K562 (cell line): ENCODE measurements around the gene COQ8B. TPM values are rescaled to one million over a fixed set of nuclear protein-coding genes. Genes with fewer than 3 reads are reported as not detected.

ENCODE experiments used
- CBX5 ChIP-seq: IDR thresholded peaks from 2 replicates; pipeline ENCODE4 v1.6.1; 2014; ENCODE audit warnings: low read depth, borderline replicate concordance
- CGGBP1 ChIP-seq: fragments of 250-450 bp; sonication (Bioruptor Pico); IDR thresholded peaks from 2 replicates; pipeline ENCODE4 v1.9.0; 2021; ENCODE audit warnings: mild to moderate bottlenecking
- CHD4 ChIP-seq: fragments of 200-600 bp; sonication (generic); IDR thresholded peaks from 3 replicates; pipeline ENCODE4 v1.6.1; 2012; ENCODE audit warnings: low read depth, mild to moderate bottlenecking, mixed read lengths, low read length, inconsistent platforms; ENCODE audit not compliant: insufficient read depth, insufficient replicate concordance, poor library complexity, severe bottlenecking
- COPS2 ChIP-seq: fragments of 450-650 bp; conservative IDR thresholded peaks from 2 replicates; pipeline ENCODE4 v1.6.1; 2016; ENCODE audit warnings: mild to moderate bottlenecking, moderate library complexity
- CTBP1 ChIP-seq: fragments of 450-650 bp; IDR thresholded peaks from 2 replicates; pipeline ENCODE4 v1.6.1; 2016; ENCODE audit warnings: borderline replicate concordance
- HDAC3 ChIP-seq: fragments of 450-650 bp; IDR thresholded peaks from 2 replicates; pipeline ENCODE4 v1.6.1; 2018; ENCODE audit warnings: borderline replicate concordance, mild to moderate bottlenecking, moderate library complexity; ENCODE audit not compliant: partially characterized antibody
- HEY1 ChIP-seq: fragments of 250-450 bp; sonication (Bioruptor Pico); IDR thresholded peaks from 2 replicates; pipeline ENCODE4 v1.5.0; 2020; ENCODE audit warnings: mild to moderate bottlenecking, moderate library complexity, borderline replicate concordance
- HNRNPK ChIP-seq: fragments of 200-400 bp; formaldehyde crosslinking; IDR thresholded peaks from one replicate; pipeline ENCODE4 v1.6.1; 2018; ENCODE audit warnings: mild to moderate bottlenecking, low read depth, low read length; ENCODE audit not compliant: poor library complexity, severe bottlenecking
- MITF ChIP-seq: IDR thresholded peaks from 2 replicates; pipeline ENCODE4 v1.6.1; 2014; ENCODE audit warnings: antibody characterized with exemption
- PCBP2 ChIP-seq: fragments of 200-400 bp; formaldehyde crosslinking; IDR thresholded peaks from 2 replicates; pipeline ENCODE4 v1.6.1; 2018; ENCODE audit warnings: low read length, low read depth, mild to moderate bottlenecking, moderate library complexity; ENCODE audit not compliant: poor library complexity, severe bottlenecking
- PTBP1 ChIP-seq: fragments of 200-400 bp; formaldehyde crosslinking; IDR thresholded peaks from 2 replicates; pipeline ENCODE4 v1.6.1; 2017; ENCODE audit warnings: low read depth, low read length
- RBFOX2 ChIP-seq: fragments of 200-400 bp; formaldehyde crosslinking; IDR thresholded peaks from 2 replicates; pipeline ENCODE4 v1.6.1; 2017; ENCODE audit warnings: low read depth, mild to moderate bottlenecking, low read length, moderate library complexity
- RBM22 ChIP-seq: fragments of 200-400 bp; formaldehyde crosslinking; IDR thresholded peaks from 2 replicates; pipeline ENCODE4 v1.6.1; 2018; ENCODE audit warnings: low read length, low read depth; ENCODE audit not compliant: poor library complexity, severe bottlenecking
- RCOR1 ChIP-seq, 2 experiments: IDR thresholded peaks; 2 replicates each; pipeline ENCODE4 v1.6.1; 2012; ENCODE audit warnings: low read depth in 2 of 2, low read length in 2 of 2, borderline replicate concordance in 1 of 2, improper control_type of control experiment in 1 of 2
- U2AF2 ChIP-seq: fragments of 200-400 bp; formaldehyde crosslinking; optimal IDR thresholded peaks from 2 replicates; pipeline ENCODE3; 2017; ENCODE audit warnings: low read depth, mild to moderate bottlenecking, low read length
- ZFP30 ChIP-seq: fragments of 250-450 bp; sonication (Bioruptor Pico); IDR thresholded peaks from 2 replicates; pipeline ENCODE4 v1.8.0; 2022; ENCODE audit warnings: moderate library complexity, mild to moderate bottlenecking, inconsistent platforms, borderline replicate concordance
- ZNF224 ChIP-seq: sonication (generic); formaldehyde crosslinking; IDR thresholded peaks from 2 replicates; pipeline ENCODE4 v1.8.0; 2022; ENCODE audit warnings: mild to moderate bottlenecking, missing genetic modification reagents
- ZNF668 ChIP-seq: fragments of 250-450 bp; sonication (Bioruptor Pico); IDR thresholded peaks from 2 replicates; pipeline ENCODE4 v1.8.0; 2022; ENCODE audit warnings: mild to moderate bottlenecking, inconsistent platforms
- ZNF830 ChIP-seq: fragments of 250-450 bp; sonication (Bioruptor Pico); IDR thresholded peaks from 2 replicates; pipeline ENCODE4 v1.5.0; 2021; ENCODE audit warnings: mild to moderate bottlenecking
- polyA plus RNA-seq, 8 experiments: library from polyadenylated mRNA; depleted of rRNA in 4 of 8; stranded (reverse) in 5 of 8; unstranded in 3 of 8; fragments of >200 nt; fragmentation: Nextera tagmentation in 2 of 8; fragmentation: Illumina TruSeq in 1 of 8; extraction: Ambion mirVana in 2 of 8; extraction: Trizol in 1 of 8; gene quantifications; 2 replicates each; pipeline versions ENCODE4 v1.2.1 to v1.2.3, GENCODE V29; 2011 to 2014; ENCODE audit warnings: inconsistent platforms in 1 of 8, missing spikeins in 1 of 8
- total RNA-seq, 7 experiments: library from RNA; depleted of rRNA in 6 of 7; stranded (reverse); fragments of >200 nt in 6 of 7; fragmentation: Illumina TruSeq in 2 of 7; extraction: Trizol in 2 of 7; gene quantifications; 2 replicates each; pipeline versions ENCODE4 v1.2.1 to v1.2.3, GENCODE V29; 2011 to 2021; ENCODE audit warnings: low replicate concordance in 1 of 7
- TF ChIP-seq, protein P1 (sequence below): sonication (generic); formaldehyde crosslinking; IDR thresholded peaks from 2 replicates; pipeline ENCODE4 v1.8.1; 2023; ENCODE audit warnings: missing genetic modification reagents, mild to moderate bottlenecking, borderline replicate concordance

Gene COQ8B
- total and polyA plus RNA-seq, 9 of the 15 experiments (the other 6 are each of a cell fraction or from before 2014, with no cell fraction given), result 0.41 to 32.3 (median 12.9) TPM

- TF ChIP-seq CGGBP1 (CRISPR knock-in tag), result no peak
- TF ChIP-seq CBX5, result no peak
- peak in 1 of 2 experiments; percentile 17; a peak in 1 of 4 replicates for TF ChIP-seq RCOR1 (IDR thresholded peaks at IDR 0.05; ENCODE audit: borderline replicate concordance in 1 of 2, low read depth in 2 of 2, low read length in 2 of 2)
- TF ChIP-seq ZNF668 (CRISPR knock-in tag), result no peak
- no peak for TF ChIP-seq PCBP2
- no peak for TF ChIP-seq MITF
- no peak for TF ChIP-seq ZNF224 (CRISPR knock-in tag)
- TF ChIP-seq HNRNPK, result no peak
- no peak for TF ChIP-seq ZFP30 (CRISPR knock-in tag)
- TF ChIP-seq HEY1 (CRISPR knock-in tag), result no peak
- TF ChIP-seq, protein P1, sequence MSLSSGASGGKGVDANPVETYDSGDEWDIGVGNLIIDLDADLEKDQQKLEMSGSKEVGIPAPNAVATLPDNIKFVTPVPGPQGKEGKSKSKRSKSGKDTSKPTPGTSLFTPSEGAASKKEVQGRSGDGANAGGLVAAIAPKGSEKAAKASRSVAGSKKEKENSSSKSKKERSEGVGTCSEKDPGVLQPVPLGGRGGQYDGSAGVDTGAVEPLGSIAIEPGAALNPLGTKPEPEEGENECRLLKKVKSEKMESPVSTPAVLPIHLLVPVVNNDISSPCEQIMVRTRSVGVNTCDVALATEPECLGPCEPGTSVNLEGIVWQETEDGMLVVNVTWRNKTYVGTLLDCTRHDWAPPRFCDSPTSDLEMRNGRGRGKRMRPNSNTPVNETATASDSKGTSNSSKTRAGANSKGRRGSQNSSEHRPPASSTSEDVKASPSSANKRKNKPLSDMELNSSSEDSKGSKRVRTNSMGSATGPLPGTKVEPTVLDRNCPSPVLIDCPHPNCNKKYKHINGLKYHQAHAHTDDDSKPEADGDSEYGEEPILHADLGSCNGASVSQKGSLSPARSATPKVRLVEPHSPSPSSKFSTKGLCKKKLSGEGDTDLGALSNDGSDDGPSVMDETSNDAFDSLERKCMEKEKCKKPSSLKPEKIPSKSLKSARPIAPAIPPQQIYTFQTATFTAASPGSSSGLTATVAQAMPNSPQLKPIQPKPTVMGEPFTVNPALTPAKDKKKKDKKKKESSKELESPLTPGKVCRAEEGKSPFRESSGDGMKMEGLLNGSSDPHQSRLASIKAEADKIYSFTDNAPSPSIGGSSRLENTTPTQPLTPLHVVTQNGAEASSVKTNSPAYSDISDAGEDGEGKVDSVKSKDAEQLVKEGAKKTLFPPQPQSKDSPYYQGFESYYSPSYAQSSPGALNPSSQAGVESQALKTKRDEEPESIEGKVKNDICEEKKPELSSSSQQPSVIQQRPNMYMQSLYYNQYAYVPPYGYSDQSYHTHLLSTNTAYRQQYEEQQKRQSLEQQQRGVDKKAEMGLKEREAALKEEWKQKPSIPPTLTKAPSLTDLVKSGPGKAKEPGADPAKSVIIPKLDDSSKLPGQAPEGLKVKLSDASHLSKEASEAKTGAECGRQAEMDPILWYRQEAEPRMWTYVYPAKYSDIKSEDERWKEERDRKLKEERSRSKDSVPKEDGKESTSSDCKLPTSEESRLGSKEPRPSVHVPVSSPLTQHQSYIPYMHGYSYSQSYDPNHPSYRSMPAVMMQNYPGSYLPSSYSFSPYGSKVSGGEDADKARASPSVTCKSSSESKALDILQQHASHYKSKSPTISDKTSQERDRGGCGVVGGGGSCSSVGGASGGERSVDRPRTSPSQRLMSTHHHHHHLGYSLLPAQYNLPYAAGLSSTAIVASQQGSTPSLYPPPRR, result no peak
- no peak for TF ChIP-seq CTBP1
- no peak for TF ChIP-seq CHD4
- TF ChIP-seq COPS2, result no peak
- peak; percentile 46 for TF ChIP-seq RBFOX2
- TF ChIP-seq RBM22, result no peak
- TF ChIP-seq U2AF2, result no peak
- no peak for TF ChIP-seq PTBP1
- no peak for TF ChIP-seq ZNF830 (CRISPR knock-in tag)
- TF ChIP-seq HDAC3, result no peak
Observed at GRCh38 chr19:40714441-40715299, 2.0 kb downstream of the COQ8B start (continued).
